Measurements from ENCODE around the gene SLFNL1. TPM values are rescaled to one million over a fixed set of nuclear protein-coding genes. Genes with fewer than 3 reads are reported as not detected.

SLFNL1 gene
- total and polyA plus RNA-seq, 4 donors = 0.02 to 0.68 (median 0.38) TPM

- Histone ChIP-seq H3K27ac (ENCODE audit: low read depth in 1 of 2, low read length in 2 of 2) (peak overlapping the region; percentile 83 to 84), H3K9ac (ENCODE audit: low read depth in 1 of 2, low read length in 2 of 2) (peak overlapping the region in 1 of 2 donors; percentile 33), H3K4me3 (ENCODE audit: low read depth in 1 of 3, low read length in 3 of 3) (peak overlapping the region in 1 of 3 donors; percentile 21), H3K4me1 (ENCODE audit: control insufficient read depth in 4 of 4, insufficient read depth in 4 of 4, low read length in 3 of 4) (peaks cover 15 to 63% (median 37%) of the 10 kb centered on the region in 4 donors), H3K36me3 (ENCODE audit: control insufficient read depth in 4 of 4, insufficient read depth in 3 of 4, low read depth in 1 of 4, low read length in 3 of 4) (peaks cover 3 to 16% (median 11%) of the 10 kb centered on the region in 4 donors), H3K9me3 (ENCODE audit: control insufficient read depth in 4 of 4, low read length in 3 of 4) (no peaks in the 10 kb centered on the region), H3K27me3 (ENCODE audit: control insufficient read depth in 4 of 4, insufficient read depth in 4 of 4, low read length in 3 of 4) (no peaks in the 10 kb centered on the region)
- WGBS = 37% methylated on average over 9 of the region's 9 CpGs
- DNase-seq (ENCODE audit: low spot score) = no peak
- peak; percentile 64 to 85 for TF ChIP-seq RXRA (IDR thresholded peaks at IDR 0.05)
- TF ChIP-seq HNF4A (conservative IDR thresholded peaks at IDR 0.05) = peak; percentile 49 to 79
- peak; percentile 21 for TF ChIP-seq ZBTB33 (IDR thresholded peaks at IDR 0.05)
- TF ChIP-seq MAX (IDR thresholded peaks at IDR 0.05) = peak; percentile 68
- TF ChIP-seq SP1 (IDR thresholded peaks at IDR 0.05) = peak; percentile 59
- TF ChIP-seq GABPA (IDR thresholded peaks at IDR 0.05 in 1 of 2, conservative IDR thresholded peaks at IDR 0.05 in 1 of 2) = no peak
- TF ChIP-seq EGR1 (IDR thresholded peaks at IDR 0.05; ENCODE audit: low read depth in 2 of 2) = peak in 1 of 2 donors; percentile 32
- peak; percentile 73 for TF ChIP-seq YY1 (IDR thresholded peaks at IDR 0.05)
- TF ChIP-seq JUND (IDR thresholded peaks at IDR 0.05) = peak; percentile 33 to 56
- TF ChIP-seq NR2F2 (IDR thresholded peaks at IDR 0.05) = no peak
- TF ChIP-seq TAF1 (conservative IDR thresholded peaks at IDR 0.05) = peak; percentile 55
- TF ChIP-seq ATF3 (IDR thresholded peaks at IDR 0.05) = no peak
Measured at GRCh38 chr1:40987439-40988276, 33.9 kb downstream of the SLFNL1 start.

- Histone ChIP-seq H3K4me1 (ENCODE audit: control insufficient read depth in 4 of 4, insufficient read depth in 4 of 4, low read length in 3 of 4) (peaks cover 15 to 62% (median 38%) of the 10 kb centered on the region in 4 donors), H3K4me3 (ENCODE audit: low read depth in 1 of 3, low read length in 3 of 3) (no peak overlapping the region), H3K36me3 (ENCODE audit: control insufficient read depth in 4 of 4, insufficient read depth in 3 of 4, low read depth in 1 of 4, low read length in 3 of 4) (peaks cover 3 to 13% (median 7%) of the 10 kb centered on the region in 4 donors)
Measured at GRCh38 chr1:40986956-40987355, 34.6 kb downstream of the SLFNL1 start.

More at GRCh38 chr1:40986956-40987355, 34.6 kb downstream of the SLFNL1 start:
- WGBS = 41% methylated on average over 3 of the region's 3 CpGs
- no peak for DNase-seq (ENCODE audit: low spot score)
- H3K27me3 ChIP-seq (ENCODE audit: control insufficient read depth in 4 of 4, insufficient read depth in 4 of 4, low read length in 3 of 4) = no peaks in the 10 kb centered on the region
- TF ChIP-seq GABPA (IDR thresholded peaks at IDR 0.05 in 1 of 2, conservative IDR thresholded peaks at IDR 0.05 in 1 of 2) (no peak), NR2F2 (IDR thresholded peaks at IDR 0.05) (no peak), ZBTB33 (IDR thresholded peaks at IDR 0.05) (no peak), YY1 (IDR thresholded peaks at IDR 0.05) (no peak), TAF1 (conservative IDR thresholded peaks at IDR 0.05) (no peak), HNF4G (IDR thresholded peaks at IDR 0.05) (no peak), REST (IDR thresholded peaks at IDR 0.05) (no peak)
- H3K27ac ChIP-seq (ENCODE audit: low read depth in 1 of 2, low read length in 2 of 2) = peak overlapping the region; percentile 83 to 84
- no peak overlapping the region for H3K9ac ChIP-seq (ENCODE audit: low read depth in 1 of 2, low read length in 2 of 2)
- no peaks in the 10 kb centered on the region for H3K9me3 ChIP-seq (ENCODE audit: control insufficient read depth in 4 of 4, low read length in 3 of 4)
